Smooth muscle cell (in vitro differentiated cells): ENCODE data around the gene PATZ1. TPM values are rescaled to one million over a fixed set of nuclear protein-coding genes. Genes with fewer than 3 reads are reported as not detected.

ENCODE experiments used
- DNase-seq: peaks from one replicate; lab custom pipeline; 2025; ENCODE audit not compliant: unreplicated experiment; lab: John Stamatoyannopoulos, UW
- H2AFZ ChIP-seq: fragments of 200-600 bp; sonication (generic); 2 replicates; pipeline ENCODE4 v1.6.0; 2016; ENCODE audit warnings: antibody characterized with exemption, low read depth, mild to moderate bottlenecking
- H3F3A ChIP-seq: fragments of 200-600 bp; sonication (generic); 2 replicates; pipeline ENCODE4 v1.6.0; 2017; ENCODE audit warnings: antibody characterized with exemption, low read depth
- H3K27ac ChIP-seq: fragments of 200-600 bp; sonication (generic); 2 replicates; pipeline ENCODE4 v1.5.1; 2016; ENCODE audit warnings: low read depth, mild to moderate bottlenecking
- H3K27me3 ChIP-seq: fragments of 200-600 bp; sonication (generic); 2 replicates; pipeline ENCODE4 v1.6.1; 2016; ENCODE audit warnings: low read depth, mild to moderate bottlenecking
- H3K36me3 ChIP-seq: fragments of 200-600 bp; sonication (generic); 2 replicates; pipeline ENCODE4 v1.5.1; 2016; ENCODE audit warnings: low read depth
- H3K4me1 ChIP-seq: fragments of 200-600 bp; sonication (generic); 2 replicates; pipeline ENCODE4 v1.5.1; 2016; ENCODE audit warnings: low read depth
- H3K4me2 ChIP-seq: fragments of 200-600 bp; sonication (generic); 2 replicates; pipeline ENCODE4 v1.6.0; 2016; ENCODE audit warnings: mild to moderate bottlenecking
- H3K4me3 ChIP-seq: fragments of 200-600 bp; sonication (generic); 2 replicates; pipeline ENCODE4 v1.5.1; 2016; ENCODE audit warnings: mild to moderate bottlenecking
- H3K79me2 ChIP-seq: fragments of 200-600 bp; sonication (generic); 2 replicates; pipeline ENCODE4 v1.6.0; 2016; ENCODE audit warnings: low read depth, mild to moderate bottlenecking
- H3K9ac ChIP-seq: fragments of 200-600 bp; sonication (generic); 2 replicates; pipeline ENCODE4 v1.6.0; 2016; ENCODE audit warnings: low read depth
- H3K9me3 ChIP-seq: fragments of 200-600 bp; sonication (generic); replicated peaks from 2 replicates; pipeline ENCODE4 v1.5.1; 2016; ENCODE audit warnings: low read depth
- H4K20me1 ChIP-seq: fragments of 200-600 bp; sonication (generic); 2 replicates; pipeline ENCODE4 v1.6.0; 2016; ENCODE audit warnings: low read depth
- CTCF ChIP-seq: fragments of 200-600 bp; sonication (generic); IDR thresholded peaks from 2 replicates; pipeline ENCODE4 v1.5.1; 2017; ENCODE audit warnings: borderline replicate concordance, mild to moderate bottlenecking, antibody characterized with exemption; ENCODE audit not compliant: insufficient read depth, poor library complexity, severe bottlenecking
- WGBS: methylation state at CpG from one replicate; pipeline ENCODE4 v1.1.7; 2016; ENCODE audit warnings: low lambda C conversion rate; 5-methylcytosine and 5-hydroxymethylcytosine counted together
- polyA plus RNA-seq: library from polyadenylated mRNA; unstranded; fragments of >200 nt; fragmentation: Nextera tagmentation; extraction: Ambion mirVana; gene quantifications from 2 replicates; pipeline ENCODE4 v1.2.1, GENCODE V29; 2016
- total RNA-seq: library from RNA; depleted of rRNA; stranded (reverse); fragments of >200 nt; gene quantifications from 2 replicates; pipeline ENCODE4 v1.2.3, GENCODE V29; 2014

PATZ1 gene
- total and polyA plus RNA-seq, 2 experiments from 2014 or later: 11.9 to 12.9 TPM

DNA sequence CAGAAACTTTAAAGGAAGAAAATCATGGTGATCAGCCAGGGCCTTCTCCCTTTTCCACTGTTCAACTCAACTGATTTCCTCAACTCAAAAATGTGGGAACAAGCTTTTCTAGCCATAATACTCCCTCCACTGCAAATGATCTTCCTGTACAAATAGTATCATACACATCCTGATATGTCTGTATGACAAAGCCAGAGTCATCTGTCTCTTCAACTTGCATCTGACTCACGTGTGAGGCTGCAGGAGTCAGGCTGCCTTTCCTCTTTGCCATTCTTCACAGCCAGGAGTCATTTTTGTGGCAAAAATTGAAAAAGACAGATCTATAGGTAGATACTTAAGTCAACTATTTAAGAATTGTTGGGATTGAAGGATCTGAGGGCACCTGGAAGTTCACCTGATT, 13.3 kb downstream of the PATZ1 start:
- Histone ChIP-seq H3K4me1 (no peaks in the 10 kb centered on the region), H3K9me3 (no peaks in the 10 kb centered on the region), H3K36me3 (peaks cover 4% of the 10 kb centered on the region), H3K27ac (no peak overlapping the region), H3K4me3 (no peak overlapping the region), H3K79me2 (peaks cover 11% of the 10 kb centered on the region), H3F3A (no peaks in the 10 kb centered on the region), H3K9ac (no peak overlapping the region), H2AFZ (no peak overlapping the region), H4K20me1 (peaks cover 70% of the 10 kb centered on the region), H3K27me3 (no peaks in the 10 kb centered on the region), H3K4me2 (no peak overlapping the region)
- no peak for TF ChIP-seq CTCF
- DNase-seq: no peak
- WGBS: 80% methylated on average over 1 of the region's 1 CpG

GRCh38 chr22:31332010-31332409, 14.1 kb downstream of the PATZ1 start:
- TF ChIP-seq CTCF: no peak
- Histone ChIP-seq H3K27ac (no peak overlapping the region), H3K36me3 (peaks cover 4% of the 10 kb centered on the region), H3F3A (no peaks in the 10 kb centered on the region), H3K4me2 (no peak overlapping the region), H3K27me3 (no peaks in the 10 kb centered on the region), H3K4me1 (no peaks in the 10 kb centered on the region), H3K9ac (no peak overlapping the region), H3K9me3 (no peaks in the 10 kb centered on the region), H2AFZ (no peak overlapping the region), H3K4me3 (no peak overlapping the region), H4K20me1 (peaks cover 67% of the 10 kb centered on the region), H3K79me2 (peaks cover 11% of the 10 kb centered on the region)
- 91% methylated on average over 8 of the region's 8 CpGs for WGBS
- DNase-seq: no peak

DNA sequence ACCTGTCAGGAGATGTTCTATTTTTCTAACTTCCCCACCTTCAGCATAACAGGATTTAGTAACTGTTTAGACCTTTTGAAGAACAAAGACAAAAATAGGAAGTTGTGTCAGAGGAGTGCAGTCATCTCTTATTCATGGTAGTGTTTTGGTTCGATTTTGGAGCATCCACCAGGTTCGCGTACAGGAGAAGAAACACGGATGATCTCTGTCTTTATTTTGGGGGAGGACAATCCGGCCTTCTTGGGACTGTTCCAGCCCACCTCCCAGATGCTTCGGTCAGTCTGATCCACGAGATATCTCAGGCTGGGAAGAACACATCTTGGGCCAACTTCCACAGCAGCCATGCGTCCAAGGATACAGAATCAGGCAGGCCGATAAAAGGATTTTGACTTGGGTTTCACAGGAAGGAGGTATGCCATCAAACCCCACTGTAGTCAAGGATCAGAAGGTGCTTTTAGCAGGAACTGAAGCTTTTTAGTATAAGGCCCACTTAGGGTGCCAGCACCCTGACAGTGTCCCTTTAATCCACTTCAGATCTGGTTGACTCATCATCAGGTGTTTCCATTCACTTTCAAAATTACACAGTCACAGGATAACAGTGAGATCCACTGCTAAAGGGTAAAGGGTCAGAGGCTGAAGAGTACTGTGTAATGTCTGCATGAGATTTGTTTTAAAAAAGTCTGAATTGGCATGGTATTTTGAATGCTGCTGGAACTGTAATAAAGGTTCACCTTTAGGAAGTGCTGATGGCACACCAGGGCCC, 16.5 kb downstream of the PATZ1 start:
- no peak overlapping the region for H3K27ac ChIP-seq
- H4K20me1 ChIP-seq: peaks cover 49% of the 10 kb centered on the region
- no peak for TF ChIP-seq CTCF
- H3K4me3 ChIP-seq: no peak overlapping the region
- H3K27me3 ChIP-seq: no peaks in the 10 kb centered on the region
- H3K9me3 ChIP-seq: no peaks in the 10 kb centered on the region
- DNase-seq: no peak
- no peak overlapping the region for H2AFZ ChIP-seq
- WGBS: 84% methylated on average over 9 of the region's 9 CpGs
- no peak overlapping the region for H3K4me2 ChIP-seq
- H3K4me1 ChIP-seq: no peaks in the 10 kb centered on the region
- H3K9ac ChIP-seq: no peak overlapping the region
- no peaks in the 10 kb centered on the region for H3F3A ChIP-seq
- no peaks in the 10 kb centered on the region for H3K79me2 ChIP-seq
- peaks cover 4% of the 10 kb centered on the region for H3K36me3 ChIP-seq

DNA sequence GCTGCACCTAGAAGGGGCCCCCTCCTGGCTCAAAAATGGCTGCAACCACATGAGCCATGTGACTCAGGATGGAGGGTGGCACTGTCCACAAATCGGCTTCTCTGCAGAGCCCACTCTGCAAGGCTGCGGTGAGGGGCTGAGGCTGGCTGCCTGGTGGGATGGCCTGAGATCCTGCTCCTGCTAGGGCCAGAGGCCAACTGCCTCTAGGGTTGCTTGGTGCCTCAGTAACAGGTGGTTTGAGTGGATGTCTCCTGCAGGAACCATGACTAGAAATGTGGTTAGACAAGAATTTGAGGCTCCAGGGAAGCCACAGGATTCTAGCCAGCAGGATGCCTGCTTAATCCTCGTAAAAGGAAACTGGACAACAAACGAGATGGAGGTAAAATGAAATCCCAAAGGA, 17.1 kb downstream of the PATZ1 start:
- Histone ChIP-seq H3K27me3 (no peaks in the 10 kb centered on the region), H3F3A (no peaks in the 10 kb centered on the region), H3K4me2 (no peak overlapping the region), H3K4me1 (no peaks in the 10 kb centered on the region), H2AFZ (no peak overlapping the region), H3K9ac (no peak overlapping the region), H3K79me2 (no peaks in the 10 kb centered on the region), H3K27ac (no peak overlapping the region), H3K9me3 (no peaks in the 10 kb centered on the region), H3K36me3 (peaks cover 4% of the 10 kb centered on the region), H4K20me1 (peaks cover 47% of the 10 kb centered on the region), H3K4me3 (no peak overlapping the region)
- no peak for DNase-seq
- WGBS: 58% methylated on average over 4 of the region's 4 CpGs
- TF ChIP-seq CTCF: no peak
